ENCODE data around the gene TNS3.

DNA sequence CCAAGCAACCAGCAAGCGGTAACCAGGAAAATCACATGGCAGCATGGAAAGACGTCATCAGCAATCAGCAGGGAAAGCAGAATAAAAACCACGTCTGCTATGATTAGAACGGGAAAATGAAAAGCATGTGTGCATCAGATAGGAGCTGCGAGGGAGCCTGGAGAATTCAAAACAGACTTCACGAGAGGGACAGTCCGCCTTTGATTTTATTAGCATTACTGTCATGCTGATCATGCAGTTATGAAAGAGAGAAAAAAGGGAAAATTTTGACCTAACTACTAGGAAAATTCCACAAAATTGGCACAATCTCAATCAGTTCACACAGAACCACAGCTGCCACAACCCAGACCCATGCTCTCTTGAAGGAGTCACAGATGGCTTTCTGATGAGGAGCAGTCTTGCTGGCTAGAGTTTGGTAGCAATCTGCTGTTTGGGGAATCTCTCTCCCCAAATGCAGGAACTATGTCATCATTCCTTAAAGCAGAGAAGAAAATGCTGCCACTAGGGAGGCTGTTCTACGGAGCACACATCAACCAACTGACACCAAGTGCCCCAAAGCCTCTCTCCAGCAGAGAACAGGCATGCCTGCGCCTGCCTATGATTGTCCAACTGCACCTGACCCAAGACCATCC lies 295.9 kb downstream of the TNS3 start:
- TF ChIP-seq, protein P1, sequence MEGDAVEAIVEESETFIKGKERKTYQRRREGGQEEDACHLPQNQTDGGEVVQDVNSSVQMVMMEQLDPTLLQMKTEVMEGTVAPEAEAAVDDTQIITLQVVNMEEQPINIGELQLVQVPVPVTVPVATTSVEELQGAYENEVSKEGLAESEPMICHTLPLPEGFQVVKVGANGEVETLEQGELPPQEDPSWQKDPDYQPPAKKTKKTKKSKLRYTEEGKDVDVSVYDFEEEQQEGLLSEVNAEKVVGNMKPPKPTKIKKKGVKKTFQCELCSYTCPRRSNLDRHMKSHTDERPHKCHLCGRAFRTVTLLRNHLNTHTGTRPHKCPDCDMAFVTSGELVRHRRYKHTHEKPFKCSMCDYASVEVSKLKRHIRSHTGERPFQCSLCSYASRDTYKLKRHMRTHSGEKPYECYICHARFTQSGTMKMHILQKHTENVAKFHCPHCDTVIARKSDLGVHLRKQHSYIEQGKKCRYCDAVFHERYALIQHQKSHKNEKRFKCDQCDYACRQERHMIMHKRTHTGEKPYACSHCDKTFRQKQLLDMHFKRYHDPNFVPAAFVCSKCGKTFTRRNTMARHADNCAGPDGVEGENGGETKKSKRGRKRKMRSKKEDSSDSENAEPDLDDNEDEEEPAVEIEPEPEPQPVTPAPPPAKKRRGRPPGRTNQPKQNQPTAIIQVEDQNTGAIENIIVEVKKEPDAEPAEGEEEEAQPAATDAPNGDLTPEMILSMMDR (IDR thresholded peaks at IDR 0.05), result peak in 1 of 6 experiments; percentile 6
- TF ChIP-seq POLR2A (IDR thresholded peaks at IDR 0.05), result no peak
